GM21528 (cell line): ENCODE data around the gene SPIB.
"Not testable (repeated sequence)": the region's sequence is repeated elsewhere in the genome, so short reads cannot be mapped to it uniquely, and the experiment has no call there.

Source experiments
- ATAC-seq: cut with Tn5 transposase; IDR thresholded peaks from one replicate; pipeline ENCODE4 v1.9.1; 2021; ENCODE audit warnings: mild to moderate bottlenecking, moderate library complexity; ENCODE audit not compliant: unreplicated experiment, low FRiP score

The SPIB gene

GRCh38 chr19:50390295-50390694, 28.4 kb upstream of the SPIB start:
- not testable (repeated sequence) for ATAC-seq

GRCh38 chr19:50390952-50391351, 27.8 kb upstream of the SPIB start:
- not testable (repeated sequence) for ATAC-seq

GRCh38 chr19:50392759-50393158, 26.0 kb upstream of the SPIB start:
- no peak for ATAC-seq

GRCh38 chr19:50393589-50393988, 25.1 kb upstream of the SPIB start:
- no peak for ATAC-seq

- ATAC-seq, result no peak
Observed at GRCh38 chr19:50394017-50394416, 24.7 kb upstream of the SPIB start.

- no peak for ATAC-seq
Observed at GRCh38 chr19:50398675-50399367, 19.9 kb upstream of the SPIB start.

- ATAC-seq, result no peak
Observed at GRCh38 chr19:50399368-50399745, 19.4 kb upstream of the SPIB start.

- ATAC-seq, result no peak
Observed at GRCh38 chr19:50401605-50402450, 16.9 kb upstream of the SPIB start.

- ATAC-seq, result no peak
Observed at GRCh38 chr19:50402544-50403301, 16.0 kb upstream of the SPIB start.

GRCh38 chr19:50406156-50406820, 12.4 kb upstream of the SPIB start:
- ATAC-seq, result no peak

- ATAC-seq, result no peak
Observed at GRCh38 chr19:50406829-50407228, 11.9 kb upstream of the SPIB start.

GRCh38 chr19:50409347-50409746, 9.4 kb upstream of the SPIB start:
- no peak for ATAC-seq

GRCh38 chr19:50410109-50410508, 8.6 kb upstream of the SPIB start:
- no peak for ATAC-seq

GRCh38 chr19:50412419-50412818, 6.3 kb upstream of the SPIB start:
- no peak for ATAC-seq

GRCh38 chr19:50413096-50413495, 5.6 kb upstream of the SPIB start:
- no peak for ATAC-seq

GRCh38 chr19:50413531-50413930, 5.2 kb upstream of the SPIB start:
- ATAC-seq, result no peak

GRCh38 chr19:50414864-50415660, 3.7 kb upstream of the SPIB start:
- ATAC-seq, result peak; percentile 1

GRCh38 chr19:50415661-50416033, 3.1 kb upstream of the SPIB start:
- ATAC-seq, result peak; percentile 47

- no peak for ATAC-seq
Observed at GRCh38 chr19:50416034-50416977, 2.4 kb upstream of the SPIB start.
